Measurements from ENCODE around the gene AMBRA1. TPM values are rescaled to one million over a fixed set of nuclear protein-coding genes. Genes with fewer than 3 reads are reported as not detected.

AMBRA1 gene
- total RNA-seq, 4 donors from 2014 or later, result 20.2 to 31.3 (median 25.9) TPM

- DNase-seq, result no peak
- no peaks in the 10 kb centered on the region for H3K27me3 ChIP-seq
- TF ChIP-seq POLR2A (IDR thresholded peaks at IDR 0.05) (no peak), CTCF (IDR thresholded peaks at IDR 0.05) (no peak)
- no peaks in the 10 kb centered on the region for H3K9me3 ChIP-seq
- intact Hi-C loops (cut with DNase I), result no loop called here
- 85% methylated on average over 5 of the region's 5 CpGs; no CpG with 5 or more reads in 1 of the 2 donors for WGBS, 2 donors
- no peak overlapping the region for H3K27ac ChIP-seq
- peaks cover 29 to 100% (median 32%) of the 10 kb centered on the region in 3 donors for H3K36me3 ChIP-seq
- no peak overlapping the region for H3K4me3 ChIP-seq
- no peaks in the 10 kb centered on the region for H3K4me1 ChIP-seq
Observed at GRCh38 chr11:46410021-46410420, 183.8 kb downstream of the AMBRA1 start.

GRCh38 chr11:46408407-46408986 is 185.3 kb downstream of the AMBRA1 start:
- Histone ChIP-seq H3K4me3 (no peak overlapping the region), H3K36me3 (peaks cover 19 to 100% (median 36%) of the 10 kb centered on the region in 3 donors), H3K9me3 (no peaks in the 10 kb centered on the region), H3K27me3 (no peaks in the 10 kb centered on the region), H3K27ac (no peak overlapping the region), H3K4me1 (no peaks in the 10 kb centered on the region)
- DNase-seq, result no peak
- intact Hi-C loops (cut with DNase I), result no loop called here
- TF ChIP-seq CTCF (IDR thresholded peaks at IDR 0.05) (no peak), POLR2A (IDR thresholded peaks at IDR 0.05) (no peak)
- WGBS, 2 donors, result 83% methylated on average over 1 of the region's 6 CpGs; no CpG with 5 or more reads in 1 of the 2 donors

- Histone ChIP-seq H3K27me3 (no peaks in the 10 kb centered on the region), H3K4me1 (no peaks in the 10 kb centered on the region), H3K27ac (no peak overlapping the region), H3K9me3 (no peaks in the 10 kb centered on the region), H3K4me3 (no peak overlapping the region), H3K36me3 (peaks cover 19 to 100% (median 36%) of the 10 kb centered on the region in 3 donors)
- intact Hi-C loops (cut with DNase I), result no loop called here
- 75 to 88% methylated on average over 9 to 10 of the region's 10 CpGs for WGBS, 2 donors
- TF ChIP-seq CTCF (IDR thresholded peaks at IDR 0.05), result no peak
- TF ChIP-seq POLR2A (IDR thresholded peaks at IDR 0.05), result no peak
- no peak for DNase-seq
Observed at GRCh38 chr11:46407635-46408034, 186.2 kb downstream of the AMBRA1 start.

- TF ChIP-seq CTCF (IDR thresholded peaks at IDR 0.05), result no peak
- TF ChIP-seq POLR2A (IDR thresholded peaks at IDR 0.05), result no peak
- 94% methylated on average over 2 of the region's 5 CpGs; no CpG with 5 or more reads in 1 of the 2 donors for WGBS, 2 donors
- no peak for DNase-seq
- intact Hi-C loops (cut with DNase I), result no loop called here
- H3K4me1 ChIP-seq, result no peaks in the 10 kb centered on the region
- no peak overlapping the region for H3K27ac ChIP-seq
- no peaks in the 10 kb centered on the region for H3K9me3 ChIP-seq
- H3K27me3 ChIP-seq, result no peaks in the 10 kb centered on the region
- H3K4me3 ChIP-seq, result no peak overlapping the region
- H3K36me3 ChIP-seq, result peaks cover 19 to 96% (median 26%) of the 10 kb centered on the region in 3 donors
Observed at GRCh38 chr11:46404476-46405017, 189.3 kb downstream of the AMBRA1 start.

GRCh38 chr11:46402957-46403902 is 190.6 kb downstream of the AMBRA1 start:
- Histone ChIP-seq H3K27me3 (no peaks in the 10 kb centered on the region), H3K36me3 (peaks cover 15 to 96% (median 18%) of the 10 kb centered on the region in 3 donors), H3K4me3 (no peak overlapping the region), H3K4me1 (no peaks in the 10 kb centered on the region), H3K9me3 (no peaks in the 10 kb centered on the region), H3K27ac (no peak overlapping the region)
- 76 to 94% methylated on average over 2 to 5 of the region's 6 CpGs for WGBS, 2 donors
- DNase-seq, result no peak
- intact Hi-C loops (cut with DNase I), result no loop called here
- TF ChIP-seq CTCF (IDR thresholded peaks at IDR 0.05) (no peak), POLR2A (IDR thresholded peaks at IDR 0.05) (no peak)
